Hepatocyte (in vitro differentiated cells): ENCODE data around the gene LEMD2. TPM values are rescaled to one million over a fixed set of nuclear protein-coding genes. Genes with fewer than 3 reads are reported as not detected.

Source experiments
- DNase-seq: peaks from one replicate; pipeline ENCODE4 v3.0.0-alpha.2; 2016; ENCODE audit warnings: low spot score
- H2AFZ ChIP-seq: fragments of 200-600 bp; sonication (generic); 2 replicates; pipeline ENCODE4 v1.6.0; 2016; ENCODE audit warnings: antibody characterized with exemption, mild to moderate bottlenecking
- H3K27ac ChIP-seq: fragments of 200-600 bp; sonication (generic); 2 replicates; pipeline ENCODE4 v1.5.1; 2016; ENCODE audit warnings: mild to moderate bottlenecking
- H3K27me3 ChIP-seq: fragments of 200-600 bp; sonication (generic); 2 replicates; pipeline ENCODE4 v1.6.1; 2016
- H3K36me3 ChIP-seq: fragments of 200-600 bp; sonication (generic); replicated peaks from 2 replicates; pipeline ENCODE4 v1.5.1; 2016; ENCODE audit warnings: low read depth; ENCODE audit not compliant: insufficient read depth
- H3K4me1 ChIP-seq: fragments of 200-600 bp; sonication (generic); 2 replicates; pipeline ENCODE4 v1.5.1; 2016; ENCODE audit warnings: mild to moderate bottlenecking, moderate library complexity; ENCODE audit not compliant: insufficient read depth
- H3K4me2 ChIP-seq: fragments of 200-600 bp; sonication (generic); 2 replicates; pipeline ENCODE4 v1.6.0; 2016
- H3K4me3 ChIP-seq: fragments of 200-600 bp; sonication (generic); 2 replicates; pipeline ENCODE4 v1.5.1; 2016; ENCODE audit warnings: mild to moderate bottlenecking
- H3K79me2 ChIP-seq: fragments of 200-600 bp; sonication (generic); 2 replicates; pipeline ENCODE4 v1.6.0; 2017; ENCODE audit warnings: mild to moderate bottlenecking
- H3K9me2 ChIP-seq: fragments of 200-600 bp; sonication (generic); replicated peaks from 2 replicates; pipeline ENCODE4 v1.6.0; 2017; ENCODE audit warnings: mild to moderate bottlenecking; ENCODE audit not compliant: insufficient read depth
- H3K9me3 ChIP-seq: fragments of 200-600 bp; sonication (generic); 2 replicates; pipeline ENCODE4 v1.5.1; 2016; ENCODE audit warnings: low read depth, mild to moderate bottlenecking
- H4K20me1 ChIP-seq: fragments of 200-600 bp; sonication (generic); 2 replicates; pipeline ENCODE4 v1.6.0; 2016; ENCODE audit warnings: mild to moderate bottlenecking; ENCODE audit not compliant: insufficient read depth, poor library complexity, severe bottlenecking
- CTCF ChIP-seq: fragments of 200-600 bp; sonication (generic); IDR thresholded peaks from 2 replicates; pipeline ENCODE4 v1.5.1; 2016; ENCODE audit warnings: antibody characterized with exemption, mild to moderate bottlenecking; ENCODE audit not compliant: poor library complexity
- EZH2 ChIP-seq: fragments of 200-600 bp; sonication (generic); IDR thresholded peaks from 2 replicates; pipeline ENCODE4 v1.6.1; 2016; ENCODE audit warnings: antibody characterized with exemption, mild to moderate bottlenecking, borderline replicate concordance
- EZH2phosphoT487 ChIP-seq: fragments of 200-600 bp; sonication (generic); IDR thresholded peaks from one replicate; pipeline ENCODE4 v1.6.1; 2018; ENCODE audit warnings: antibody characterized with exemption, mild to moderate bottlenecking, low read depth, moderate library complexity; ENCODE audit not compliant: unreplicated experiment, severe bottlenecking
- WGBS: methylation state at CpG from one replicate; pipeline ENCODE4 v1.1.6; 2016; ENCODE audit warnings: low lambda C conversion rate; ENCODE audit errors: missing lambda C conversion rate; 5-methylcytosine and 5-hydroxymethylcytosine counted together
- polyA plus RNA-seq: library from polyadenylated mRNA; unstranded; fragments of >200 nt; fragmentation: Nextera tagmentation; extraction: Ambion mirVana; gene quantifications from 2 replicates; pipeline ENCODE4 v1.2.1, GENCODE V29; 2016
- total RNA-seq: library from RNA; depleted of rRNA; stranded (reverse); fragments of >200 nt; gene quantifications from 2 replicates; pipeline ENCODE4 v1.2.3, GENCODE V29; 2014

Gene LEMD2
- total and polyA plus RNA-seq, 2 experiments from 2014 or later: 38.1 to 66.3 TPM

- DNase-seq: no peak
- TF ChIP-seq CTCF (no peak), EZH2 (no peak), EZH2phosphoT487 (no peak)
- Histone ChIP-seq H3K4me3 (no peak overlapping the region), H4K20me1 (no peaks in the 10 kb centered on the region), H3K4me2 (no peak overlapping the region), H3K36me3 (no peaks in the 10 kb centered on the region), H2AFZ (no peak overlapping the region), H3K79me2 (no peaks in the 10 kb centered on the region), H3K9me3 (no peaks in the 10 kb centered on the region), H3K4me1 (no peaks in the 10 kb centered on the region), H3K27me3 (peaks cover 5% of the 10 kb centered on the region), H3K27ac (no peak overlapping the region), H3K9me2 (no peaks in the 10 kb centered on the region)
- 64% methylated on average over 14 of the region's 14 CpGs for WGBS
These were observed 13.4 kb upstream of the LEMD2 start for GRCh38 chr6:33802186-33802958.

- Histone ChIP-seq H3K27me3 (peaks cover 5% of the 10 kb centered on the region), H3K79me2 (no peaks in the 10 kb centered on the region), H3K9me3 (no peaks in the 10 kb centered on the region), H3K4me2 (no peak overlapping the region), H2AFZ (no peak overlapping the region), H3K27ac (no peak overlapping the region), H3K4me3 (no peak overlapping the region), H3K4me1 (no peaks in the 10 kb centered on the region), H4K20me1 (no peaks in the 10 kb centered on the region), H3K36me3 (no peaks in the 10 kb centered on the region), H3K9me2 (no peaks in the 10 kb centered on the region)
- TF ChIP-seq CTCF (no peak), EZH2 (no peak), EZH2phosphoT487 (no peak)
- 97% methylated on average over 5 of the region's 5 CpGs for WGBS
- no peak for DNase-seq
These were observed 12.7 kb upstream of the LEMD2 start for GRCh38 chr6:33801611-33802010.

- Histone ChIP-seq H4K20me1 (no peaks in the 10 kb centered on the region), H3K27ac (no peak overlapping the region), H3K36me3 (no peaks in the 10 kb centered on the region), H3K9me3 (no peaks in the 10 kb centered on the region), H3K4me3 (no peak overlapping the region), H3K79me2 (no peaks in the 10 kb centered on the region), H2AFZ (no peak overlapping the region), H3K4me2 (no peak overlapping the region), H3K9me2 (no peaks in the 10 kb centered on the region), H3K4me1 (no peaks in the 10 kb centered on the region), H3K27me3 (peaks cover 5% of the 10 kb centered on the region)
- 88% methylated on average over 13 of the region's 13 CpGs for WGBS
- DNase-seq: no peak
- TF ChIP-seq CTCF: no peak
- TF ChIP-seq EZH2: no peak
- no peak for TF ChIP-seq EZH2phosphoT487
These were observed 11.5 kb upstream of the LEMD2 start for GRCh38 chr6:33800248-33800969.
